HG02610 (cell line): ENCODE results near the gene STRN4.
"Not testable (repeated sequence)": the region's sequence is repeated elsewhere in the genome, so short reads cannot be mapped to it uniquely, and the experiment has no call there.

Source experiments
- ATAC-seq: cut with Tn5 transposase; IDR thresholded peaks from one replicate; pipeline ENCODE4 v1.9.1; 2021; ENCODE audit warnings: mild to moderate bottlenecking, moderate library complexity; ENCODE audit not compliant: unreplicated experiment

The STRN4 gene

GRCh38 chr19:46715975-46716671 is 30.1 kb downstream of the STRN4 start:
- ATAC-seq: no peak

GRCh38 chr19:46715620-46715974 is 30.7 kb downstream of the STRN4 start:
- no peak for ATAC-seq

GRCh38 chr19:46714444-46715106 is 31.7 kb downstream of the STRN4 start:
- ATAC-seq: no peak

- no peak for ATAC-seq
These were observed 32.3 kb downstream of the STRN4 start for GRCh38 chr19:46713781-46714443.

GRCh38 chr19:46712768-46713338 is 33.4 kb downstream of the STRN4 start:
- not testable (repeated sequence) for ATAC-seq

GRCh38 chr19:46710687-46711086 is 35.6 kb downstream of the STRN4 start:
- ATAC-seq: no peak

GRCh38 chr19:46704379-46705076 is 41.7 kb downstream of the STRN4 start:
- ATAC-seq: no peak

- ATAC-seq: no peak
These were observed 45.5 kb downstream of the STRN4 start for GRCh38 chr19:46700704-46701103.

GRCh38 chr19:46698395-46699321 is 47.6 kb downstream of the STRN4 start:
- no peak for ATAC-seq

- ATAC-seq: no peak
These were observed 48.9 kb downstream of the STRN4 start for GRCh38 chr19:46697204-46697960.

- ATAC-seq: no peak
These were observed 49.4 kb downstream of the STRN4 start for GRCh38 chr19:46696866-46697203.

- no peak for ATAC-seq
These were observed 50.2 kb downstream of the STRN4 start for GRCh38 chr19:46696052-46696451.

GRCh38 chr19:46693760-46694159 is 52.5 kb downstream of the STRN4 start:
- ATAC-seq: no peak

- ATAC-seq: no peak
These were observed 53.1 kb downstream of the STRN4 start for GRCh38 chr19:46692918-46693722.

- no peak for ATAC-seq
These were observed 54.3 kb downstream of the STRN4 start for GRCh38 chr19:46691948-46692347.

GRCh38 chr19:46691104-46691503 is 55.1 kb downstream of the STRN4 start:
- ATAC-seq: no peak

- no peak for ATAC-seq
These were observed 56.9 kb downstream of the STRN4 start for GRCh38 chr19:46689358-46689757.

- no peak for ATAC-seq
These were observed 58.7 kb downstream of the STRN4 start for GRCh38 chr19:46687438-46688145.
